Spinal cord (tissue), 10 donors: ENCODE measurements around the gene CLIC1. TPM values are rescaled to one million over a fixed set of nuclear protein-coding genes. Genes with fewer than 3 reads are reported as not detected.

ENCODE experiments used
- DNase-seq, 6 donors: peaks; one replicate each; pipeline versions ENCODE4 v3.0.0 to v3.0.0-alpha.2; 2013 to 2015; ENCODE audit warnings: low spot score in 6 of 6, low read depth in 4 of 6
- H3K27ac ChIP-seq: one replicate; pipeline ENCODE4 v1.5.1; 2013; ENCODE audit warnings: low read depth, low read length, control low read depth
- H3K27me3 ChIP-seq: one replicate; pipeline ENCODE4 v1.6.1; 2013; ENCODE audit warnings: low read length; ENCODE audit not compliant: control insufficient read depth, insufficient read depth
- H3K36me3 ChIP-seq: one replicate; pipeline ENCODE4 v1.6.1; 2013; ENCODE audit warnings: low read length; ENCODE audit not compliant: control insufficient read depth, insufficient read depth
- H3K4me1 ChIP-seq: one replicate; pipeline ENCODE4 v1.6.1; 2013; ENCODE audit warnings: low read length; ENCODE audit not compliant: control insufficient read depth, insufficient read depth
- H3K4me3 ChIP-seq: one replicate; pipeline ENCODE4 v1.5.1; 2013; ENCODE audit warnings: low read depth, low read length, control low read depth
- H3K9me3 ChIP-seq: one replicate; pipeline ENCODE4 v1.6.1; 2013; ENCODE audit warnings: low read length; ENCODE audit not compliant: control insufficient read depth, insufficient read depth
- WGBS: methylation state at CpG from one replicate; pipeline ENCODE4 v1.1.5; 2013; ENCODE audit warnings: missing lambda C conversion rate; ENCODE audit not compliant: insufficient coverage; 5-methylcytosine and 5-hydroxymethylcytosine counted together
- polyA plus RNA-seq, 2 donors: library from polyadenylated mRNA; unstranded; fragments of 120-200 nt; gene quantifications; one replicate each; pipeline ENCODE4 v1.2.1, GENCODE V29; 2013; ENCODE audit not compliant: insufficient read length in 2 of 2
- total RNA-seq, 2 donors: library from RNA; depleted of rRNA in 1 of 2; stranded (reverse); fragments of 120-200 nt in 1 of 2; fragments of >200 nt in 1 of 2; gene quantifications; one replicate each; pipeline versions ENCODE4 v1.2.3 to v1.2.4, GENCODE V29; 2013 to 2014
- donor health status: healthy.

Gene CLIC1
- total and polyA plus RNA-seq, 4 donors = 73.5 to 322 (median 91.7) TPM

- WGBS = 58% methylated on average over 7 of the region's 12 CpGs
- no peaks in the 10 kb centered on the region for H3K27me3 ChIP-seq
- H3K27ac ChIP-seq = no peak overlapping the region
- H3K36me3 ChIP-seq = peaks cover 9% of the 10 kb centered on the region
- H3K9me3 ChIP-seq = no peaks in the 10 kb centered on the region
- peaks cover 17% of the 10 kb centered on the region for H3K4me1 ChIP-seq
- no peak overlapping the region for H3K4me3 ChIP-seq
- DNase-seq = no peak
These were observed 33.5 kb upstream of the CLIC1 start for GRCh38 chr6:31769684-31770371.

- Histone ChIP-seq H3K27me3 (no peaks in the 10 kb centered on the region), H3K27ac (no peak overlapping the region), H3K4me3 (no peak overlapping the region), H3K4me1 (peaks cover 25% of the 10 kb centered on the region), H3K9me3 (no peaks in the 10 kb centered on the region), H3K36me3 (peaks cover 9% of the 10 kb centered on the region)
- 88% methylated on average over 13 of the region's 18 CpGs for WGBS
- DNase-seq = no peak
These were observed 32.3 kb upstream of the CLIC1 start for GRCh38 chr6:31768363-31769257.

DNA sequence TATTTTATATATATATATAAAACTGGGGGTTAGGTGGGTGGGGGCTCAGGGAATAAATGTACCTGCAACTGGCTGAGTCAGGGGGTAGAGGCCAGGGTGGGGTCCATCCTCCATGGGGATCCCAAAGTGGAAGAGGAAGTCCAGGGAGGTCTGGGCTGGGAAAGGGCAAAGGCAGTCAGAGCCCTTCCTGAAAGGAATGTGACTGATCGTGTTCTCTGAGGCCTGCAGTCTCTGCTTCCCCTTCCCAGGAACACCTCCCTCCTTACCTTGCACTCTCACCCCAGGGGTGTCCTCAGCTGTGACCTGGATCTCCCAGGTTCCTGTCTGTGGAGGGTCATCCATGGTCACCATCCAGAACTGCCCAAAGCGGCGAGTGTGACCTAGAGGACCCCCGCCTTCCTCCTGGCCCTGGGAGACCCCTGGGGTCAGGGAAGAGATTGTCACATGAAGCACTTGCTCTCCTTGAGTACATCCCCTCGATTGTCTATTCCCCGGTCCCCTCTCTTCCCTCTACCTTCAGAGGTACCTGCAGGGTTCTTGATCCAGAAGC is 30.8 kb upstream of the CLIC1 start:
- H3K36me3 ChIP-seq = peaks cover 16% of the 10 kb centered on the region

DNA sequence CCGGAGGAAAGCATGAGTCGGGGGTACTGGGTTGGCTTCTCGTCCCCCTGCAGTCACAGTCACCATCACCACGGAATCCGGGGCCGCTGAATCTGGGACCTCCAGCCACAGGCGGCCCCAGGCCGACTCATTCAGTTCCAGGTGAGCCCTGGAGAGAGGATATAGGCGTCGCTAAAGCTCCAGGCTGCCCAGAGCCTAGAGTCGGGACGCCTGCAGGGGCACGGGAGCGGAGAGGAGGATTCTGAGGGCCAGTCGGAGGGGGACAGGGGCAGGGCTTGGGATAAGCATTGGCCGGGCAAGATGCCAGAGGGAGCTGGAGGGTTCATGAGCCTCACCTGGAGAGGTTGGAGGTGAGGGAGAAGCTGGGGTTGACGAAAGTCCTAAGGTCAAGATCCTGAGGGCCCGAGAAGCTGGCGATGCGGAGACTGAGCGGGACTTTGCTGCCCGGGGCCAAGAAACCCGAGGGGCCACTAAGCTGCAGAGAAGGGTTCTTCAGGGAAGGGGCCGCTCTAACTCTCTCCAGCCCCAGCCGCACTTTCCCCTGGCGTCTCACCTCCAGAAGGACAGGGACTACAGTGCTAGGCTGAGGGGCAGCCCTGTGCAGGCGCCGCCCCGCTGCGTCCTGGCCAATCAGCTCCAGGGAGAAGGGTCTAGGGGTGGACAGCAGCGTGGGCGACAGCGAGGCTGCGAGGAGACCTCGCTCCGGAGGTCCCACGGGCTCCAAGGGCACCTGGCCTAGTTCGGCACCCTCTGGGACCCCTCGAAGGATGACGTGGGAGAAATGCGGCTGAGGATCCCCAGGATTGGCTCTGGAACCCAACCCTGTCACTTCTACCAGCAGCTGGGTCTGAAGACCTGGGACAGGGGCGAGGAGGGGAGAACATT is 29.8 kb upstream of the CLIC1 start:
- Histone ChIP-seq H3K27ac (no peak overlapping the region), H3K36me3 (peaks cover 22% of the 10 kb centered on the region), H3K27me3 (no peaks in the 10 kb centered on the region), H3K9me3 (no peaks in the 10 kb centered on the region), H3K4me3 (peak overlapping the region; percentile 34), H3K4me1 (peaks cover 31% of the 10 kb centered on the region)
- 30% methylated on average over 34 of the region's 42 CpGs for WGBS
- peak in 2 of 6 donors; percentile 34 to 40 for DNase-seq

More for the DNA sequence above, 30.8 kb upstream of the CLIC1 start:
- H3K4me3 ChIP-seq = no peak overlapping the region
- DNase-seq = no peak
- no peak overlapping the region for H3K27ac ChIP-seq
- H3K9me3 ChIP-seq = no peaks in the 10 kb centered on the region
- no peaks in the 10 kb centered on the region for H3K27me3 ChIP-seq
- WGBS = 100% methylated on average over 5 of the region's 6 CpGs
- H3K4me1 ChIP-seq = peaks cover 31% of the 10 kb centered on the region

GRCh38 chr6:31765559-31765909 is 29.2 kb upstream of the CLIC1 start:
- Histone ChIP-seq H3K27ac (no peak overlapping the region), H3K27me3 (no peaks in the 10 kb centered on the region), H3K4me3 (no peak overlapping the region), H3K9me3 (no peaks in the 10 kb centered on the region), H3K36me3 (peaks cover 24% of the 10 kb centered on the region), H3K4me1 (peaks cover 31% of the 10 kb centered on the region)
- WGBS = 78% methylated on average over 3 of the region's 9 CpGs
- no peak for DNase-seq

- Histone ChIP-seq H3K4me3 (no peak overlapping the region), H3K27ac (peak overlapping the region; percentile 90), H3K9me3 (no peaks in the 10 kb centered on the region), H3K4me1 (peaks cover 31% of the 10 kb centered on the region), H3K27me3 (no peaks in the 10 kb centered on the region), H3K36me3 (peaks cover 32% of the 10 kb centered on the region)
- DNase-seq = no peak
- 100% methylated on average over 1 of the region's 4 CpGs for WGBS
These were observed 27.9 kb upstream of the CLIC1 start for GRCh38 chr6:31764198-31764597.

DNA sequence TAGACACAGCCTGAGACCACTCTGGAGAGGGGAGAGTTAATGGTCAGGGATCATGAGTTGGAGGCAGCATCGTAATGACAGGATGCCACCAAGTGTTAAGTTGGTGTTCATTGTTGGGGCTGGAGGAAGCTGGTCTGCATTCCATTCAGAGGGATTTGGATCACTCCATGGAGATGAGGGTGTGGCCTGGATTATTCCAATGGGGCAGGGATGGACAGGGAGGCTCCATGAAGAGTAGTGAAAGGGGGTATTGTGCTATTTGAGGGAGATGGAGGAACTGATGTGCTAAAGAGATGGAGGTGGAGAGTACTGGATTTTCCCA is 27.2 kb upstream of the CLIC1 start:
- peak in 4 of 6 donors; percentile 41 to 84 (median 58) for DNase-seq
- Histone ChIP-seq H3K9me3 (no peaks in the 10 kb centered on the region), H3K27me3 (no peaks in the 10 kb centered on the region), H3K36me3 (peaks cover 32% of the 10 kb centered on the region), H3K27ac (peak overlapping the region; percentile 90), H3K4me1 (peaks cover 31% of the 10 kb centered on the region), H3K4me3 (no peak overlapping the region)
- 0% methylated on average over 1 of the region's 1 CpG for WGBS

DNA sequence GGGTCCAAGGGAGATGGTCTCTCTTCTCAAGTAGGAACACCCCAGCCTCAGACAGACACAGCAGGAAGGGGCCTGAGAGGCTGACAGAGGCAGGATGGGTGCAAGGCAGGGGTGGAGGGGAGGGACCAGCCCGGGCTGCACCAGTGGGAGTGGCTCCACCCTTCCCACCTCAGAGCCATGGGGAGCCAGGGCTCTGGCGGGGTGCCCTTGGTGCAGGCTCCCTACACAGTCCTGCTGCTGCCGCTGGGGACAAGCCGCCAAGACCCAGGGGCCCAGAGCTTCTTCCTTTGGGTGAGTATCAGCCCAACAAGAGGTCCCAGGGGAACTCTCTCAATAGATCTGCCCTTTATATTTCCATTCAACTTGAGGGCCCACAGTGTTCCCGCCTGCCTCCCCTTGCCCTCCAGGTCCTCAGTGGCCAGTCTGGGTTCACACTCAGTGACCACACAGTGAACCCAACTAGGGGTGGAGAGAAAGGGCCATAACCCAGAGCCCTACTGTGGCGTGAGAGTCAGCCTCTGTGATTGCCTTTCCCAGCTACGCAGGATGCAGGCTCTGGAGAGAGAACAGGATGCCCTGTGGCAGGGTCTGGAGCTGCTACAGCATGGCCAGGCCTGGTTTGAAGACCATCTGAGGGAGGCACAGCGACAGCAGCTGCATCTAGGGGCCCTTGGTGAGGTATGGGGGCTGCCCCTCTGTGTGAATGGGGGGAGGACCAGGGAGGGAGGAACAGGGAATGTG is 26.7 kb upstream of the CLIC1 start:
- no peaks in the 10 kb centered on the region for H3K9me3 ChIP-seq
- no peaks in the 10 kb centered on the region for H3K27me3 ChIP-seq
- H3K27ac ChIP-seq = peak overlapping the region; percentile 90
- peaks cover 34% of the 10 kb centered on the region for H3K36me3 ChIP-seq
- peaks cover 31% of the 10 kb centered on the region for H3K4me1 ChIP-seq
- WGBS = 59% methylated on average over 8 of the region's 8 CpGs
- DNase-seq = no peak
- H3K4me3 ChIP-seq = no peak overlapping the region

DNA sequence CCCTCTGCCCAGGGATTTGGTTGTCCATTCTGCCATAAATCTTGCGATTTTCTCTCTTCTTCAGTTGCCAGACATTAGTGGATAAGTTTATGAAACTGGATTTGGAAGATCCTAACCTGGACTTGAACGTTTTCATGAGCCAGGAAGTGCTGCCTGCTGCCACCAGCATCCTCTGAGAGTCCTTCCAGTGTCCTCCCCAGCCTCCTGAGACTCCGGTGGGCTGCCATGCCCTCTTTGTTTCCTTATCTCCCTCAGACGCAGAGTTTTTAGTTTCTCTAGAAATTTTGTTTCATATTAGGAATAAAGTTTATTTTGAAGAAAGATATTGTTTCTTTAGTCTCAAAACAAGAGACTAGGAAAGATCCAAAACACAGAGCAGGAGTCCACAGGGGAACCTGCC is 26.0 kb upstream of the CLIC1 start, which contains the start of gene SAPCD1:
SAPCD1 (plus strand) TSS at position 301 of the 400 bp plus-strand sequence. CDS start 399 bp downstream, outside the sequence.
- Histone ChIP-seq H3K4me3 (no peak within 1 kb of the TSS), H3K27me3 (no peaks in the 10 kb centered on the region), H3K9me3 (no peaks in the 10 kb centered on the region), H3K36me3 (peaks cover 34% of the 10 kb centered on the region), H3K27ac (peak within 1 kb of the TSS; percentile 90), H3K4me1 (peaks cover 31% of the 10 kb centered on the region)
- 43% methylated on average over 1 of the region's 4 CpGs for WGBS
- no peak for DNase-seq
